ENCODE data around the gene ANKK1.

DNA sequence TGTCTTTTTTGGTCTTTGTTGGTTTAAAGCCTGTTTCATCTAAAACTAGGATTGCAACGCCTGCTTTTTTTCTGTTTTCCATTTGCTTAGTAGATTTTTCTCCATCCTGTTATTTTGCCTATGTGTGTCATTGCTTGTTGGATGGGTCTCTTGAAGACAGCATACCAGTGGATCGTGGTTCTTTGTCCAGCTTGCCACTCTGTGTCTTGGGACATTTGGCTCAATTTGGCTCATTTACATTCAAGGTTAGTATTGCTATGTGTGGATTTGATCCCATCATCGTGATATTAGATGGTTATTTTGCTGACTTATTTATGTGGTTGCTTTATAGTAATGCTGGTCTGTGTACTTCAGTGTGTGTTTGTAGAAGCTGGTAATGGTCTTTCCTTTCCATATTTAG lies 31.4 kb upstream of the ANKK1 start:
- TF ChIP-seq, protein P1, sequence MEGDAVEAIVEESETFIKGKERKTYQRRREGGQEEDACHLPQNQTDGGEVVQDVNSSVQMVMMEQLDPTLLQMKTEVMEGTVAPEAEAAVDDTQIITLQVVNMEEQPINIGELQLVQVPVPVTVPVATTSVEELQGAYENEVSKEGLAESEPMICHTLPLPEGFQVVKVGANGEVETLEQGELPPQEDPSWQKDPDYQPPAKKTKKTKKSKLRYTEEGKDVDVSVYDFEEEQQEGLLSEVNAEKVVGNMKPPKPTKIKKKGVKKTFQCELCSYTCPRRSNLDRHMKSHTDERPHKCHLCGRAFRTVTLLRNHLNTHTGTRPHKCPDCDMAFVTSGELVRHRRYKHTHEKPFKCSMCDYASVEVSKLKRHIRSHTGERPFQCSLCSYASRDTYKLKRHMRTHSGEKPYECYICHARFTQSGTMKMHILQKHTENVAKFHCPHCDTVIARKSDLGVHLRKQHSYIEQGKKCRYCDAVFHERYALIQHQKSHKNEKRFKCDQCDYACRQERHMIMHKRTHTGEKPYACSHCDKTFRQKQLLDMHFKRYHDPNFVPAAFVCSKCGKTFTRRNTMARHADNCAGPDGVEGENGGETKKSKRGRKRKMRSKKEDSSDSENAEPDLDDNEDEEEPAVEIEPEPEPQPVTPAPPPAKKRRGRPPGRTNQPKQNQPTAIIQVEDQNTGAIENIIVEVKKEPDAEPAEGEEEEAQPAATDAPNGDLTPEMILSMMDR (conservative IDR thresholded peaks at IDR 0.05 in 1 of 2, IDR thresholded peaks at IDR 0.05 in 1 of 2; ENCODE audit: extremely low read depth in 1 of 2, insufficient read depth in 1 of 2, low read depth in 1 of 2, low read length in 2 of 2), result no peak
- no peak for TF ChIP-seq EZH2 (IDR thresholded peaks at IDR 0.05; ENCODE audit: borderline replicate concordance, low read length)

Measured in mammary epithelial cell (primary cell).